ENCODE results near the gene PTGS1.
"Not testable (repeated sequence)": the region's sequence is repeated elsewhere in the genome, so short reads cannot be mapped to it uniquely, and the experiment has no call there.

The PTGS1 gene

DNA sequence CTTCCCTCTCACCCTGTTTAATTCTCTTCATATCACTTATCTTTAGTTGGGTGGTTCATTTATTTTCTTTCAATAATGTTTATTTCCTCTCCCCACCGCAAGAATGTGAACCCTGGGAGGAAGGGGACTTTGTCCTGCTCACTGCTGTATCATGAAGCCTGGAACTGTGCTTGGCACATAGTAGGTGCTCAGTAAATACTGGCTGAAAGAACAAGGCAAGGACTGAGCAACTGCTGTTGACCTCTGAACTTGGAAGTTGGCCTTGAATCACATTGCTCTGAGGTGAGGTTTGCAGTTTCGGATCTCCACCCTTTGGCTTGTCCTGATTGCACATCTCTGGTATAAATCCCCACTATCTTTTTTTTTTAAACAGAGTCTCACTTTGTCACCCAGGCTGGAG lies 22.0 kb upstream of the PTGS1 start:
- Histone ChIP-seq H3K27me3 (ENCODE audit: control insufficient read depth, insufficient read depth, low read length) (peaks cover 3% of the 10 kb centered on the region), H3K9ac (ENCODE audit: low read length) (no peak overlapping the region), H3K36me3 (ENCODE audit: control insufficient read depth, insufficient read depth, low read length) (no peaks in the 10 kb centered on the region), H3K4me3 (ENCODE audit: low read length) (no peak overlapping the region), H3K9me3 (ENCODE audit: control insufficient read depth, low read length) (no peaks in the 10 kb centered on the region), H3K4me1 (ENCODE audit: control insufficient read depth, insufficient read depth, low read length) (peaks cover 24% of the 10 kb centered on the region)

DNA sequence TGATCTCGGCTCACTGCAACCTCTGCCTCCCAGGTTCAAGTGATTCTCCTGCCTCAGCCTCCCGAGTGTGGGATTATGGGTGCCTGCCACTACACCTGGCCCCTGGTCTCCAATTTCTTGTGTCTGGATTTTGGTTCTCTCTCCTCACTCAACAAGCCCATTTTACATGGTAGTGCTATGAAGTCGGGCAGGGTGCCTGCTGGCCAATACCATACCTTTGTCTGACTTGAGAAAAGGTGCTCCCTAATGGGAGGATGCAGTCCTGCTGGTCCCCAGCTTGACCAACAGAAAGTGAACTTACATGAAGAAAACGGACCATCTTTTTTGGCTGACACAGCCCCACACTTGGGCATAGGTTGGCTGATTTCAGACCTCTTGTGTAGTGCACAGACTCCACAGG lies 21.6 kb upstream of the PTGS1 start:
- peaks cover 24% of the 10 kb centered on the region for H3K4me1 ChIP-seq (ENCODE audit: control insufficient read depth, insufficient read depth, low read length)
- no peak overlapping the region for H3K9ac ChIP-seq (ENCODE audit: low read length)
- no peaks in the 10 kb centered on the region for H3K36me3 ChIP-seq (ENCODE audit: control insufficient read depth, insufficient read depth, low read length)
- no peaks in the 10 kb centered on the region for H3K9me3 ChIP-seq (ENCODE audit: control insufficient read depth, low read length)
- H3K4me3 ChIP-seq (ENCODE audit: low read length) = no peak overlapping the region
- peaks cover 3% of the 10 kb centered on the region for H3K27me3 ChIP-seq (ENCODE audit: control insufficient read depth, insufficient read depth, low read length)

DNA sequence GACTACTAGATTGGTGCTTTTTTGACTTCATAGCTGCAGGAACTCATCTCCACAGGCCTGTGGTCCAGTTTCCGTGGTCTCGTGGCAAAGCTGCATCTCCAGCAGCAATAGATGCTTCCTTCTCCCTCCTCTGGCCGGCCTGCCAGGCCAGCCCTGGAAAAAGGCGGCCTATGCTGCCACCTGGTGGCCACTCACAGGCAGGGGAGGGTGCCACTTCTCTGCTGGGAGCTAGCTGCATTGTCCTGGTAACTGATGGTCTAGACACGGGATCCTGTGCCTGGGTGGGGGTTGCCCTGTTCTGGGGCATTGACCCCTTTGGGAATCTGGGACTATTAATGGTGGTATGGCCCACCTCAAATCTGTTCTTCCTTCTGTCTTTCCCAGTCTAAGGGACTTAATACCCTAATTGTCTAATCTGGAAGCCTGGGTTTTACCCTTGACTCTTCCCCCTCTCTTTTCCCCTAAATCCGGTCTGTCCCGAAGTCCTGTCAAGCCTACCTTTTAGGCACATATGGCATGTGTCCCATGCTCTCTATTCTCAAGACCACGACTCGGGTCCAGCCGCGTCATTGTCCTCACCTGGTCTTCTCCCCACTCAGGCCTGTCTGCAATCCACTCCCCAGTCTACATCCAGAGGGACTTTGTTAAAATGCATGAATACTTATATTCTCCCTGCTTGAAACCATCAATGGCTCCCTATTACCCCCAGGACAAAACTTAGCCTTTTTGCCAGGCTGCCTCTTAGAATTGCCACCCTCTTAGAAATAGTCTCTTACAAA lies 20.1 kb upstream of the PTGS1 start:
- Histone ChIP-seq H3K9ac (ENCODE audit: low read length) (no peak overlapping the region), H3K9me3 (ENCODE audit: control insufficient read depth, low read length) (no peaks in the 10 kb centered on the region), H3K4me3 (ENCODE audit: low read length) (no peak overlapping the region), H3K27me3 (ENCODE audit: control insufficient read depth, insufficient read depth, low read length) (peaks cover 3% of the 10 kb centered on the region), H3K4me1 (ENCODE audit: control insufficient read depth, insufficient read depth, low read length) (peaks cover 24% of the 10 kb centered on the region), H3K36me3 (ENCODE audit: control insufficient read depth, insufficient read depth, low read length) (no peaks in the 10 kb centered on the region)

DNA sequence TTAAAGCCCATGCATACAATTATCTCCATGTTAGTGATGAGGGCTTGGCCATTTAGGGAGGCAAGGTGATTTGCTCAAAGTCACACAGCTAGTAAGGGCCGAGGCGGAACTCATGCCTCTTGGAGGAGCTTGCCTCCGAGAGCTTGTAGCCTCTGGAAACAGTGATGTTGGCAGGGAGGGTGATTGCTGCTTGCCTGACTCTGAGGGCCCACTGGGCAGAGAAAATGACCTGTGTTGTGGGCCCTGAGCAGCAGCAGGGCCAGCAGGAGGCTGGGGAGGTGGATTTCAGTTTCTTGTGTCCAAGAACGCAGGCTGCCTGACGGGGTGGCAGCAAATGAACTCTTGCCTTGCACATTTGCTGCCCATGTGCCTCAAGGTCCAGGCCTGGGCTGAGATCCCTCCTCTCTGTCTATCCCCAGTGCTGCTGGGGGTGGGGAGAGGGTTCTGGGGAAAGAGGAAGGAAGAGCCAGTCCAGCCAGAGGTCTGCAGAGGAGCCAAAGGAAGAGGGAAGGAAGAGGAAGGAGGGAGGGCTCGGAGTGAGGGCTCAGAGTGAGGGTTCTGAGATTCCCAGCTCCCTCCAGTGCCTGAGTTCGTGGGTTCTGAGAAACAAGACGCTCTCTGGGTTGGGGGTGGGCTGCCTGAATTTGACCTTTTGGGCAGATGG lies 16.2 kb upstream of the PTGS1 start:
- Histone ChIP-seq H3K36me3 (ENCODE audit: control insufficient read depth, insufficient read depth, low read length) (no peaks in the 10 kb centered on the region), H3K9me3 (ENCODE audit: control insufficient read depth, low read length) (no peaks in the 10 kb centered on the region), H3K4me1 (ENCODE audit: control insufficient read depth, insufficient read depth, low read length) (no peaks in the 10 kb centered on the region), H3K4me3 (ENCODE audit: low read length) (no peak overlapping the region), H3K9ac (ENCODE audit: low read length) (no peak overlapping the region), H3K27me3 (ENCODE audit: control insufficient read depth, insufficient read depth, low read length) (peaks cover 3% of the 10 kb centered on the region)

DNA sequence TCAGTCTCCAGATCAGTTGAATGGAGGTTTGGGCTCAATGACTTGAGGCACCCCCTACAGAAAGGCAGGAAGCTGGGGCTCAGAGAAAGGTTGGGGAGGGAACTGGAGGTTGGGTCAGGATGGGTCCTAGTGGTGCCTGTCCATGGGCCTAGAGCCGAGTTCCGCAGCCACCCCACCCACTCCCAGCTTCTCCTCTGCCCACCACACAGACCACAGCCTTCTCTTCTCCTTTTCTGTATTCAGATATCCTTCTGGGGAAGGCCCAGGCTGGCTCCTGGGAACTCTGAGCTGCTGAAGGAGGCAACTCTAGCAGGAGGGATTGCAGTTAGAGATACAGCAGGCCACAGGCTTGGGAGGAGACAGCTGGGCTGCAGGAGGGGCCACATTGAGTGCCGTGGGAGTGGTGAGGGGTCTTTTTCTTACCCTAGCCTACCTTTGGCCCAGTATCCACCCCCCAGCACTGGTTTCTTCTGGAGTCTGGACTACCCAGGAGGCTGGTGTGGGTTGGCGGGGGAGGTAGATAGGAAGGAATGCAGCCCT lies 15.4 kb upstream of the PTGS1 start:
- H3K4me3 ChIP-seq (ENCODE audit: low read length) = no peak overlapping the region
- no peaks in the 10 kb centered on the region for H3K9me3 ChIP-seq (ENCODE audit: control insufficient read depth, low read length)
- H3K4me1 ChIP-seq (ENCODE audit: control insufficient read depth, insufficient read depth, low read length) = no peaks in the 10 kb centered on the region
- no peaks in the 10 kb centered on the region for H3K36me3 ChIP-seq (ENCODE audit: control insufficient read depth, insufficient read depth, low read length)
- no peak overlapping the region for H3K9ac ChIP-seq (ENCODE audit: low read length)
- H3K27me3 ChIP-seq (ENCODE audit: control insufficient read depth, insufficient read depth, low read length) = peaks cover 3% of the 10 kb centered on the region

DNA sequence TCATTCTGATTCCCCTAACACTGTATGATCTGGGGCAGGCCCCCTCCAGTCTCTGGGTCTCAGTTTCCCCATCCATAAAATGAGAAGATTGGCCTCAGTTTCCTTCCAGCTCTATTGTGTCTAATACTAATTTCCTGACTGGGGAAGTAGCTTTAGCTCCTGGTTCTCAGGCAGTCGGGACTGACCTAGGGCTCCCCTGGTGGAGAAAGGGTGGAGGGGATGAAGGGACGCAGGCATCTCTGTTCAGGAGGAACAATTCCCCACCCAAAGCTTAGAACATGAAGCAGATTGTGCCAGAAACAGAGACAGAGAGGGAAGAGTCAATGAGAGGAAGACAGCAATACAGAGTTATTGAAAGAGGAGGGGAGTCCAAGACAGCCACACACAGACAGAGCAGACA lies 14.2 kb upstream of the PTGS1 start:
- no peaks in the 10 kb centered on the region for H3K36me3 ChIP-seq (ENCODE audit: control insufficient read depth, insufficient read depth, low read length)
- H3K27me3 ChIP-seq (ENCODE audit: control insufficient read depth, insufficient read depth, low read length) = no peaks in the 10 kb centered on the region
- H3K4me1 ChIP-seq (ENCODE audit: control insufficient read depth, insufficient read depth, low read length) = no peaks in the 10 kb centered on the region
- no peak overlapping the region for H3K4me3 ChIP-seq (ENCODE audit: low read length)
- H3K9ac ChIP-seq (ENCODE audit: low read length) = no peak overlapping the region
- H3K9me3 ChIP-seq (ENCODE audit: control insufficient read depth, low read length) = no peaks in the 10 kb centered on the region

DNA sequence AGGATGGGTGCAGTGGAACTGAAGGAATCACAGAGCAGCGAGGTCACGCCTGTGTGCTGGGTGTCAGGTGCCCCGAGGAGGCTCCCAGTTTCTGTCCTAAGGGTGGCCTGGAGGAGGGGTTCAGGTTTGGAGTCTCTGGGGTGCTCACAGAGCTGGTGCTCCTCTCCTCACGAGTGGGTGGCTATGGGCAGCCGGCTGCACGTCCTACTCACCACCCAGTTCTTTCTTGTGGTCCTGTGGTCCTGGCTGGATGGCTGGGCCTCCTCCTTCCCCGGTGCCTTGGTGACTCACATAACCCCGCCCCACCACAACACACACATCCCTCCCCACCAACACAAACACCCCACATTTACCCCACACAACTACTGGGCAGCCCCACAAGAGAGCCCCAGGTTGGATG lies 9.9 kb upstream of the PTGS1 start:
- Histone ChIP-seq H3K4me3 (ENCODE audit: low read length) (no peak overlapping the region), H3K36me3 (ENCODE audit: control insufficient read depth, insufficient read depth, low read length) (no peaks in the 10 kb centered on the region), H3K27me3 (ENCODE audit: control insufficient read depth, insufficient read depth, low read length) (no peaks in the 10 kb centered on the region), H3K9me3 (ENCODE audit: control insufficient read depth, low read length) (no peaks in the 10 kb centered on the region), H3K9ac (ENCODE audit: low read length) (no peak overlapping the region), H3K4me1 (ENCODE audit: control insufficient read depth, insufficient read depth, low read length) (no peaks in the 10 kb centered on the region)

DNA sequence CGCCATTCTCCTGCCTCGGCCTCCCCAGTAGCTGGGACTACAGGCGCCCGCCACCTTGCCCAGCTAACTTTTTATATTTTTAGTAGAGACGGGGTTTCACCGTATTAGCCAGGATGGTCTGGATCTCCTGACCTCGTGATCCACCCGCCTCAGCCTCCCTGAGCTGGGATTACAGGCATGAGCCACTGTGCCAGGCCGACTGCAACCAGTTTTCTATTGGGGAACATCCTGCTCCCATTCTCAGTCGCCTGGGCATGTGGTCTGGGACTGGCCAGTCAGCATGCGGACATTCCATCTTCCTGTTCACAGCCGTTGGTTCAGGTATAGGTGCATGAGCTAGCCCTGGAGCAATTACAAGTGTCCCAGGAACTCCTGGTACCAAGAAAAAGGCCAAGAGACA lies 7.7 kb upstream of the PTGS1 start:
- H3K9ac ChIP-seq (ENCODE audit: low read length); H3K4me3 ChIP-seq (ENCODE audit: low read length); H3K36me3 ChIP-seq (ENCODE audit: control insufficient read depth, insufficient read depth, low read length); H3K9me3 ChIP-seq (ENCODE audit: control insufficient read depth, low read length); H3K4me1 ChIP-seq (ENCODE audit: control insufficient read depth, insufficient read depth, low read length); H3K27me3 ChIP-seq (ENCODE audit: control insufficient read depth, insufficient read depth, low read length): not testable (repeated sequence)

DNA sequence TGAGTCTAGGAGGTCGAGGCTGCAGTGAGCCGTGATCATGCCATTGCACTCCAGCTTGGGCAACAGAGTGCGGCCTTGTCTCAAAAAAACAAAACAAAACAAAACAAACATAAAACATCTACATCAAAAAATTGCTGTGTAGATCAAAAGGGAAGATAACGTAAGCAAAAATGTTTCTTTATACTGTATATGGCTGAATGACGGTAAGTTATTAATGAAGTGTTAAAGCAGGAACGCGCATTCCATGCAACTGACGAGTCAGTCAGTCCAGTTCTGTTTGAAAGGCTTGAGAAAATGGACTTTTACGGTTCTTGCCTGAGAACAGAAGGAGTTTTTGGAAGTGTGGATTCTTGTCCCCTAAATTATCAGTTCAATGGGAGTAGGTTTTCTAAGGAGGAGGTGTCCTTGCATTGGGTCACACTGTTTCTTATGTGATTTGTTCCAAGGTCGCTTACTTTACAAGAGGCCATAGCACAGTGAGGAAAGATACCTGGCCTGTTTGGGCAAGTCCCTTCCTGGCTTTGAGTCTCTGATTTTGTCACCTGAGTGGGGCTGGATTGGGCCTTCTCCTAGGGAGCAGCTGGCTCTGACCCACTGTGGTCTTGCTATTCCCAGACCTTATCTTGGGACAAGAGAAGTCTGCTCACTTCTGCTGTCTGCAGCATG lies 6.6 kb upstream of the PTGS1 start:
- Histone ChIP-seq H3K4me1 (ENCODE audit: control insufficient read depth, insufficient read depth, low read length) (no peaks in the 10 kb centered on the region), H3K9me3 (ENCODE audit: control insufficient read depth, low read length) (no peaks in the 10 kb centered on the region), H3K27me3 (ENCODE audit: control insufficient read depth, insufficient read depth, low read length) (no peaks in the 10 kb centered on the region), H3K4me3 (ENCODE audit: low read length) (no peak overlapping the region), H3K36me3 (ENCODE audit: control insufficient read depth, insufficient read depth, low read length) (no peaks in the 10 kb centered on the region), H3K9ac (ENCODE audit: low read length) (no peak overlapping the region)

DNA sequence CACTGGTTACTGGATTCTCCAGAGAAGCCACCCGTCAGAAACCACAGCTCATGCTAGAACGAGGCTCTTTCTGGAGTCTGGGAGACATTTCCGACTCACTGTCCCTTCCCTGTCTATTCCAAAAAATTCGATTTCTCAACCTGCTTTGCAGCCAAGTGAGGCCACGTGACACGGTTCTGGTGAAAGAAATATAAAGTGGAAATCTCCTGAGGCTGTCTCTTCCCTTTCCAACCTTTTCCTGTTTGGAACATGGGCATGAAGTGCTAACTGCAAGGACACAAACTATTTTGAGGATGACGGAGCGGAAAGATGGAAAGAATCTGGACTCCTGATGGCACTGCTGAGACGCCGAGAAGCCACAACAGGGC lies 6.1 kb upstream of the PTGS1 start:
- Histone ChIP-seq H3K4me3 (ENCODE audit: low read length) (no peak overlapping the region), H3K9ac (ENCODE audit: low read length) (no peak overlapping the region), H3K9me3 (ENCODE audit: control insufficient read depth, low read length) (no peaks in the 10 kb centered on the region), H3K36me3 (ENCODE audit: control insufficient read depth, insufficient read depth, low read length) (no peaks in the 10 kb centered on the region), H3K27me3 (ENCODE audit: control insufficient read depth, insufficient read depth, low read length) (no peaks in the 10 kb centered on the region), H3K4me1 (ENCODE audit: control insufficient read depth, insufficient read depth, low read length) (no peaks in the 10 kb centered on the region)

DNA sequence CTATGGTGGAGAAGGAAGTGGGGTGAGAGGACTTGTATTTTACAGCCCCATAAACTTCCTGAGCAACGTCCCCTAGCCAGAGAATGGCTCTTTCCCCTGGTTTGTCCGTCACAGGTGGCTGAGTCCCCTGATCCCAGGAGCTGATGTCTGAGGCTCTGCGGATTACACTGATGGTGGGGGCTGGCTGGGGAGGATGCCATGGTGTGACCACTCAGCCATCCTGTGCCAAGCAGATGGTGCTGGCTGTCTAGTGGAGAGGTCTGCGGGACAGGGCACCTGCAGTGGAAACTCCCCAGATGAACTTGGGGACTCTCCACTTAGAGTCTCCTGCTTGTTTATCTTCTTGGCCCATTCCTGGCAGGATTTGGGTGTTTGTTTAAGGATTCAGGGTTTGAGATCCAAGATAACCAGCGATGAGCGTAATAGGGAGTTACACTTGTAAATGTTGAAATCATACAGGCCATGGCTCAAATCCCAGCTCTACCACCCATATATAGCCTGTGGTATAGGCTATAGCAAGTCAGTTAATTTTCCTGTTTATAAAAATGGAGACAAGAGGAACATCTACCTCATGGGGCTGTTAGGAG lies 4.7 kb upstream of the PTGS1 start:
- H3K27me3 ChIP-seq (ENCODE audit: control insufficient read depth, insufficient read depth, low read length) = peaks cover 3% of the 10 kb centered on the region
- H3K9me3 ChIP-seq (ENCODE audit: control insufficient read depth, low read length) = no peaks in the 10 kb centered on the region
- H3K4me3 ChIP-seq (ENCODE audit: low read length) = no peak overlapping the region
- no peaks in the 10 kb centered on the region for H3K36me3 ChIP-seq (ENCODE audit: control insufficient read depth, insufficient read depth, low read length)
- H3K9ac ChIP-seq (ENCODE audit: low read length) = no peak overlapping the region
- H3K4me1 ChIP-seq (ENCODE audit: control insufficient read depth, insufficient read depth, low read length) = peaks cover 6% of the 10 kb centered on the region

DNA sequence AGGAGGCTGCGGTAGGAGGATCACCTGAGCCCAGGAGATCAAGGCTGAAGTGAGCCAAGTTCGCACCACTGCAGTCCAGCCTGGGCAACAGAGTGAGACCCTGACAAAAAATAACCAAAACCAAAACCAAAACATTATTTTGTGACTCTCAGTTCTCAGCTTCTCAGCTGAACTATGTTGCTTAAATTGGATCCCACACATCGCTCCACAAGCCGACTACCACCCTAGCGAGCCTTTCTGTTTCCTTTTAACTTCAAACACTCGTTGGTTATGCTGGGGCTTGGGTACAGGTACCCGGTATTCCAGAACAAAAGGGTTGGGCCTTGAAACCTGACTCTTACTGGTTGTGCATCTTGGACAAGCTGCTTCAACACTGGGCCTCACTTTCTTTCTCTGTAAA lies 3.8 kb upstream of the PTGS1 start:
- no peaks in the 10 kb centered on the region for H3K36me3 ChIP-seq (ENCODE audit: control insufficient read depth, insufficient read depth, low read length)
- no peaks in the 10 kb centered on the region for H3K9me3 ChIP-seq (ENCODE audit: control insufficient read depth, low read length)
- peaks cover 7% of the 10 kb centered on the region for H3K27me3 ChIP-seq (ENCODE audit: control insufficient read depth, insufficient read depth, low read length)
- no peak overlapping the region for H3K4me3 ChIP-seq (ENCODE audit: low read length)
- H3K4me1 ChIP-seq (ENCODE audit: control insufficient read depth, insufficient read depth, low read length) = peaks cover 6% of the 10 kb centered on the region
- no peak overlapping the region for H3K9ac ChIP-seq (ENCODE audit: low read length)

All from mucosa of stomach (tissue), 1 donor.